A549 (cell line): ENCODE measurements around the gene LRRD1. TPM values are rescaled to one million over a fixed set of nuclear protein-coding genes. Genes with fewer than 3 reads are reported as not detected.
"Not testable (repeated sequence)": the region's sequence is repeated elsewhere in the genome, so short reads cannot be mapped to it uniquely, and the experiment has no call there.

ENCODE experiments used
- ATAC-seq, 2 experiments: fragments of 200-7000 bp in 1 of 2; fragments of >200 bp in 1 of 2; cut with Nextera tagmentation in 1 of 2; cut with Tn5 transposase in 1 of 2; 3 replicates each; pipeline versions ENCODE4 v1.8.0 to v1.9.1; 2018 to 2020; ENCODE audit warnings: mild to moderate bottlenecking in 1 of 2, moderate library complexity in 1 of 2
- CTCF ChIA-PET: fragments of 300-600 bp; sonication (Branson Sonifier 250); formaldehyde crosslinking; extraction: SDS; loops from one replicate; lab custom pipeline; 2021; ENCODE audit warnings: antibody characterized with exemption, inconsistent platforms; lab: Yijun Ruan, JAX
- POLR2A ChIA-PET: fragments of 350-600 bp; formaldehyde crosslinking; extraction: SDS; loops from one replicate; lab custom pipeline; 2021; ENCODE audit warnings: antibody characterized with exemption, inconsistent platforms; lab: Yijun Ruan, JAX
- DNase-seq, 2 experiments: peaks; one replicate each; pipeline versions ENCODE4 v3.0.0 to v3.0.0-alpha.2; 2011 to 2016; ENCODE audit warnings: low read depth in 1 of 2, low spot score in 1 of 2
- FAIRE-seq: peaks from 2 replicates; lab custom pipeline; 2011; peaks lifted over from hg19 to GRCh38; lab: Jason Lieb, UNC
- H3K27ac ChIP-seq, 2 experiments: fragments of >200 bp; sonication (Bioruptor Twin); formaldehyde crosslinking; 3 replicates each; pipeline ENCODE4 v1.5.1; 2016 to 2017
- H3K4me1 ChIP-seq: fragments of >200 bp; sonication (Bioruptor Twin); formaldehyde crosslinking; 3 replicates; pipeline ENCODE4 v1.6.1; 2016
- H3K4me2 ChIP-seq: fragments of >200 bp; sonication (Bioruptor Twin); formaldehyde crosslinking; 3 replicates; pipeline ENCODE4 v1.6.1; 2016
- H3K4me3 ChIP-seq: fragments of >200 bp; sonication (Bioruptor Twin); formaldehyde crosslinking; 3 replicates; pipeline ENCODE4 v1.5.1; 2016
- H3K9me3 ChIP-seq: fragments of >200 bp; sonication (Bioruptor Twin); formaldehyde crosslinking; 3 replicates; pipeline ENCODE4 v1.6.1; 2016
- HEYL ChIP-seq: fragments of 250-450 bp; sonication (Bioruptor Pico); IDR thresholded peaks from 2 replicates; pipeline ENCODE4 v1.8.0; 2021; ENCODE audit warnings: mild to moderate bottlenecking, moderate library complexity
- HOXA7 ChIP-seq: fragments of 250-450 bp; sonication (Bioruptor Pico); IDR thresholded peaks from 2 replicates; pipeline ENCODE4 v1.5.0; 2020; ENCODE audit warnings: mild to moderate bottlenecking, moderate library complexity
- HOXB13 ChIP-seq: fragments of 250-450 bp; sonication (Bioruptor Pico); IDR thresholded peaks from 2 replicates; pipeline ENCODE4 v1.5.0; 2020; ENCODE audit warnings: low read depth, mild to moderate bottlenecking, moderate library complexity
- NPAS2 ChIP-seq: fragments of 250-450 bp; sonication (Bioruptor Pico); IDR thresholded peaks from 2 replicates; pipeline ENCODE4 v1.8.0; 2022; ENCODE audit warnings: mild to moderate bottlenecking, moderate library complexity, borderline replicate concordance
- RCOR1 ChIP-seq: fragments of 150-350 bp; IDR thresholded peaks from 2 replicates; pipeline ENCODE4 v1.6.1; 2014; ENCODE audit warnings: antibody characterized with exemption, low read length, low read depth
- SMC3 ChIP-seq: fragments of >200 bp; sonication (Bioruptor Twin); formaldehyde crosslinking; IDR thresholded peaks from 3 replicates; pipeline ENCODE4 v1.6.1; 2018; ENCODE audit warnings: inconsistent platforms
- TFCP2L1 ChIP-seq: fragments of 250-450 bp; sonication (Bioruptor Pico); IDR thresholded peaks from 2 replicates; pipeline ENCODE4 v1.5.0; 2021; ENCODE audit warnings: mild to moderate bottlenecking
- ZSCAN20 ChIP-seq: fragments of 250-450 bp; sonication (Bioruptor Pico); IDR thresholded peaks from 2 replicates; pipeline ENCODE4 v1.8.0; 2022; ENCODE audit warnings: mild to moderate bottlenecking, moderate library complexity
- WGBS: methylation state at CpG from one replicate; pipeline ENCODE4 v1.1.6; 2017; ENCODE audit errors: missing lambda C conversion rate; 5-methylcytosine and 5-hydroxymethylcytosine counted together
- polyA plus RNA-seq, 4 experiments: library from polyadenylated mRNA; depleted of rRNA in 3 of 4; stranded (reverse); fragments of >200 nt; fragmentation: RNase III in 1 of 4; extraction: RNeasy Plus Mini Kit Qiagen cat#74134 plus additional on column Dnase treatment in 1 of 4; gene quantifications; 2 replicates in 3 of 4; 3 replicates in 1 of 4; pipeline ENCODE4 v1.2.3, GENCODE V29; 2011 to 2017
- TF ChIP-seq, protein P1 (sequence below): fragments of 200-600 bp; sonication (generic); IDR thresholded peaks from 2 replicates; pipeline ENCODE4 v1.6.1; 2016; ENCODE audit warnings: antibody characterized with exemption, mild to moderate bottlenecking, moderate library complexity
- TF ChIP-seq, protein P2 (sequence below): fragments of >200 bp; sonication (Bioruptor Twin); formaldehyde crosslinking; IDR thresholded peaks from 3 replicates; pipeline ENCODE4 v1.6.1; 2016
- TF ChIP-seq, protein P3 (sequence below): fragments of >200 bp; sonication (Bioruptor Twin); formaldehyde crosslinking; IDR thresholded peaks from 2 replicates; pipeline ENCODE4 v1.6.1; 2016
- TF ChIP-seq, protein P4 (sequence below): IDR thresholded peaks from 2 replicates; pipeline ENCODE4 v1.6.1; 2012

LRRD1 gene
- polyA plus RNA-seq, 2 of the 4 experiments (the other 2 are of a cell fraction): not detected

DNA sequence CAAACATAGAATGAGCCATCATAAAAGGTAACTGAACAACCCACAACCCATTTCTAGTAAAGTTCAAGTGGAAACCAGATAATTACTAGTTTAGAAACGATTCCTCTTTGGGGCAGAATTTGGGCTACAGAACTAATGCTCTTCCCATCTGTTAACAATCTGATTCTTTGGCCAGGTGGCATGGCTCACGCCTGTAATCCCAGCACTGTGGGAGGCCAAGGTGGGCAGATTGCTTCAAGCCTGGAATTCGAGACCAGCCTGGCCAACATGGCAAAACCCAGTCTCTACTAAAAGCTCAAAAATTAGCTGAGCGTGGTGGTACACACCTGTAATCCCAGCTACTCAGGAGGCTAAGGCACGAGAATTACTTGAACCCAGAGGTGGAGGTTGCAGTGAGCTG, 63.1 kb downstream of the LRRD1 start (continued):
- TF ChIP-seq, protein P1, sequence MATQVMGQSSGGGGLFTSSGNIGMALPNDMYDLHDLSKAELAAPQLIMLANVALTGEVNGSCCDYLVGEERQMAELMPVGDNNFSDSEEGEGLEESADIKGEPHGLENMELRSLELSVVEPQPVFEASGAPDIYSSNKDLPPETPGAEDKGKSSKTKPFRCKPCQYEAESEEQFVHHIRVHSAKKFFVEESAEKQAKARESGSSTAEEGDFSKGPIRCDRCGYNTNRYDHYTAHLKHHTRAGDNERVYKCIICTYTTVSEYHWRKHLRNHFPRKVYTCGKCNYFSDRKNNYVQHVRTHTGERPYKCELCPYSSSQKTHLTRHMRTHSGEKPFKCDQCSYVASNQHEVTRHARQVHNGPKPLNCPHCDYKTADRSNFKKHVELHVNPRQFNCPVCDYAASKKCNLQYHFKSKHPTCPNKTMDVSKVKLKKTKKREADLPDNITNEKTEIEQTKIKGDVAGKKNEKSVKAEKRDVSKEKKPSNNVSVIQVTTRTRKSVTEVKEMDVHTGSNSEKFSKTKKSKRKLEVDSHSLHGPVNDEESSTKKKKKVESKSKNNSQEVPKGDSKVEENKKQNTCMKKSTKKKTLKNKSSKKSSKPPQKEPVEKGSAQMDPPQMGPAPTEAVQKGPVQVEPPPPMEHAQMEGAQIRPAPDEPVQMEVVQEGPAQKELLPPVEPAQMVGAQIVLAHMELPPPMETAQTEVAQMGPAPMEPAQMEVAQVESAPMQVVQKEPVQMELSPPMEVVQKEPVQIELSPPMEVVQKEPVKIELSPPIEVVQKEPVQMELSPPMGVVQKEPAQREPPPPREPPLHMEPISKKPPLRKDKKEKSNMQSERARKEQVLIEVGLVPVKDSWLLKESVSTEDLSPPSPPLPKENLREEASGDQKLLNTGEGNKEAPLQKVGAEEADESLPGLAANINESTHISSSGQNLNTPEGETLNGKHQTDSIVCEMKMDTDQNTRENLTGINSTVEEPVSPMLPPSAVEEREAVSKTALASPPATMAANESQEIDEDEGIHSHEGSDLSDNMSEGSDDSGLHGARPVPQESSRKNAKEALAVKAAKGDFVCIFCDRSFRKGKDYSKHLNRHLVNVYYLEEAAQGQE: no peak
- no peak for TF ChIP-seq ZSCAN20 (CRISPR knock-in tag)
- no peak for TF ChIP-seq RCOR1
- TF ChIP-seq, protein P2, sequence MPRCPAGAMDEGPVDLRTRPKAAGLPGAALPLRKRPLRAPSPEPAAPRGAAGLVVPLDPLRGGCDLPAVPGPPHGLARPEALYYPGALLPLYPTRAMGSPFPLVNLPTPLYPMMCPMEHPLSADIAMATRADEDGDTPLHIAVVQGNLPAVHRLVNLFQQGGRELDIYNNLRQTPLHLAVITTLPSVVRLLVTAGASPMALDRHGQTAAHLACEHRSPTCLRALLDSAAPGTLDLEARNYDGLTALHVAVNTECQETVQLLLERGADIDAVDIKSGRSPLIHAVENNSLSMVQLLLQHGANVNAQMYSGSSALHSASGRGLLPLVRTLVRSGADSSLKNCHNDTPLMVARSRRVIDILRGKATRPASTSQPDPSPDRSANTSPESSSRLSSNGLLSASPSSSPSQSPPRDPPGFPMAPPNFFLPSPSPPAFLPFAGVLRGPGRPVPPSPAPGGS: no peak
- TF ChIP-seq, protein P3, sequence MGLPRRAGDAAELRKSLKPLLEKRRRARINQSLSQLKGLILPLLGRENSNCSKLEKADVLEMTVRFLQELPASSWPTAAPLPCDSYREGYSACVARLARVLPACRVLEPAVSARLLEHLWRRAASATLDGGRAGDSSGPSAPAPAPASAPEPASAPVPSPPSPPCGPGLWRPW: no peak
- no peak for TF ChIP-seq NPAS2

DNA sequence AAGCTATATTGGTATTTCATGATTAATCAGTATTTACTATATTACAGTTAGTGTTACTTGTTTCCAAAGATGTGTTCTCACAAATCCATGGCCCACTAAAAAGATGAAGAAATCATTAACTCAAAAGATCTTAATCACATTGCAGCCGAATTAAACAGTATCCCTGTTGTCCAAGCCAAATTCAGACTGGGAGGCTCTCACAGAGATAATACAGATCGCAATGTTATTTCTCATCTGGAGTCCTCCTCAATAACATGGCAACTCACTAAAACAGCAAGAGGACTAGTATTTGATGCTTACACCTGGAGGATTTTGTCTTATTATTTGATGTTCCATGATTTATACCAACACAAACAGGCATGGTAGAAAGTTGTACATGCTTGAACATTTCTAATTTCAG, 68.1 kb downstream of the LRRD1 start:
- Histone ChIP-seq H3K4me1 (no peaks in the 10 kb centered on the region), H3K9me3 (no peaks in the 10 kb centered on the region), H3K27ac (no peak overlapping the region), H3K4me2 (no peak overlapping the region), H3K4me3 (no peak overlapping the region)
- no peak for FAIRE-seq
- TF ChIP-seq HOXB13 (CRISPR knock-in tag) (no peak), SMC3 (no peak), HOXA7 (CRISPR knock-in tag) (no peak), HEYL (CRISPR knock-in tag) (no peak), TFCP2L1 (CRISPR knock-in tag) (no peak)
- TF ChIP-seq, protein P1: no peak
- DNase-seq: no peak
- 89% methylated on average over 2 of the region's 2 CpGs for WGBS
- no peak for ATAC-seq
- POLR2A ChIA-PET: no interaction called here
- CTCF ChIA-PET: interaction anchor here (0.7 kb wide), 1 partner anchor 14 kb away, joined by 4 read pairs; no protein-coding TSS in a partner anchor

DNA sequence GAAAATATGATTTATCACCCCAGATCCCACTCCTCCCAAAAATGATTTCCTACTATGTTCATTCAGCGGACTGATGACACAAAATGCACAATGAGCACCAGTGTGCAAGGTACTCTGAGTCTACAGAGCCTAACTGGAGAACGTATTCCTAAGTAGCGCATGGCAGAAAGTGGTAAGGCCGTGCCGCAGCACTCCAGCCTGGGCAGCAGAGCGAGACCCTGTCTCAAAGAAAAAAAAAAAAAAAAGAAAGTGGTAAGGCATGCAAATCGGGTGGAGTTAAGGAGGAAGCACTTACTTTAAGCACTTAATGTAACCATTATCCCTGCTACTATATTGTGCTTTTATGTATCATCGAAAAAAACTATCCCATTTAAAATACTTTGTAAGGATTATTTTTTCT, 70.1 kb downstream of the LRRD1 start:
- CTCF ChIA-PET: no interaction called here
- DNase-seq (no peak), ATAC-seq (no peak), FAIRE-seq (no peak)
- TF ChIP-seq, protein P4, sequence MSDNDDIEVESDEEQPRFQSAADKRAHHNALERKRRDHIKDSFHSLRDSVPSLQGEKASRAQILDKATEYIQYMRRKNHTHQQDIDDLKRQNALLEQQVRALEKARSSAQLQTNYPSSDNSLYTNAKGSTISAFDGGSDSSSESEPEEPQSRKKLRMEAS: no peak
- Histone ChIP-seq H3K4me3 (no peak overlapping the region), H3K4me1 (no peaks in the 10 kb centered on the region), H3K4me2 (no peak overlapping the region), H3K27ac (no peak overlapping the region), H3K9me3 (no peaks in the 10 kb centered on the region)
- 91% methylated on average over 8 of the region's 8 CpGs for WGBS
- POLR2A ChIA-PET: no interaction called here

DNA sequence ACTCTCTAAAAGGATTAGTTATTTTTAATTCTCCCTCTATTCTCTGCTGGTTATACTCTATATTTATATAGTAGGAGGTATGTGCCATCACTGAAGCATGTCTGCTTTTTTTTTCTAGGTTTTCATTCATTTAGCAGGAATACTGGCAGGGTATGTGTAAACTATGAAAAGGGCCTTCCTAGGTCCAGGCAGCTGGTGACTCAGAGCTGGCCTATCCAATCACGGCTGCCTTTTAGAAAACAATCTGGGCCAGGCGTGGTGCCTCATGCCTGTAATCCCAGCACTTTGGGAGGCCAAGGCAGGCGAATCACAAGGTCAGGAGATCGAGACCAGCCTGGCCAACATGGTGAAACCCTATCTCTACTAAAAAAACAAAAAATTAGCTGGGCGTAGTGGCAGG, 76.1 kb downstream of the LRRD1 start:
- H3K4me1 ChIP-seq, H3K27ac ChIP-seq, H3K4me2 ChIP-seq, FAIRE-seq, H3K4me3 ChIP-seq, DNase-seq, POLR2A ChIA-PET, H3K9me3 ChIP-seq, ATAC-seq, CTCF ChIA-PET: not testable (repeated sequence)
- WGBS: 92% methylated on average over 5 of the region's 5 CpGs
